Cerebellar nuclear complex (tissue), 1 donor: ENCODE results near the gene C5orf58.
"Not testable (repeated sequence)": the region's sequence is repeated elsewhere in the genome, so short reads cannot be mapped to it uniquely, and the experiment has no call there.

ENCODE experiments used
- DNase-seq, 2 experiments: peaks; one replicate each; lab custom pipeline; 2025; lab: John Stamatoyannopoulos, UW

C5orf58 gene

DNA sequence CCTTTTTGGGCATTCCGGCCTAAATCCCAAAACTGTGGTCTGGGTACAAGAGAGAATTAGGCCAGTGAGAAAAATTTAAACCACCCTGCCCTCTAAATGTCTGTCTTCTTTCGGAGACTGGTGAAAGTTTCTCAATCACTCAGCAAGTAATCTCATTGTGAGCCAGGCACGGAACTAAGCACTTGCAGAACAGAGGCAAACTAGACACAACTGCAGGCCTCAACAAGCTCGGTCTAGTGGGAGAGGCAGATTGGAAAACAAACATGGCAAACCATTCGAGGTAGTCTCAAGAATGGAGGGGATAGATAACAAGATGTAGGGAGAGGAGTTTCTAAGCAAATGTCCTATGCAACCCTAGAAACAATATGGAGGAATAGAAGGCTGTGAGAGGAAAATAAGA lies 8.9 kb upstream of the C5orf58 start:
- no peak for DNase-seq

DNA sequence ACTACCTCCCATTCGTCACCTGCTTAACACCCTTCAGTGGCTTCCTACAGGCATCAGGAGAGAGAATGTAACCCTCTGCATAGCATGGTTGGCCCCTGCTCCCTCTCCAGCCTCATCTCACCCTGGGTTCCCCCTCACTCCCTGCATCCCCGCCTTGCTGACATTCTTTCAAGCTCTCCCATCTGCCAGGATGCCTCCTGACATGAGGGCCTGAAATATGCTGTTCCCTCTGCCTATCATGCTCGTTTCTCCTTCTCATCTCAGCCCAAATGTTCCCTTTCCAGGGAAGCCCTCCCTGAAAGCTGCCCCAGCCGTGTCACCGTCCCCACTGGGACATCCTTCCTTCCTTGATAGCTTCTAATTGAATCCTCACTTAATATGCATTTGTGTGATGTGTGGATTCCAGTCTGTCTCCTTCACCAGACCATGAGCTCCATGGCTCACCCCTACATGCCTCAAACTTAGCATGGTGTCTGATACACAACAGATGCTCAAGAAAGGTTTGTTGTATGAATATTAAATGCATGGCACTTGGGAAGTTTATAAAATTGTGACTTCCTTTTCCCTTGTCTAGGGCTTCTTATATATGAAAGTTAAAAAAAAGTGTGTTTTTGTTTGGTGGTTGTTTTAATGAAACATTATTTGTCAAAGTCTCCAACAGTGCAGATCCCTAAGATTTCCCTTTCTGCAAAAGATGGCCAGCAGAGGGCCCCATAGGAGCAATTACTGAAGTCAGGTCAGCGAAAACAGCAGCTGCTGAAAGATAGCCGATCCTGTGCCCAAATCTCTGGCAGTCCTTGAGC lies 7.3 kb upstream of the C5orf58 start:
- DNase-seq: no peak

- DNase-seq: no peak
Observed at GRCh38 chr5:170226129-170226615, 6.6 kb upstream of the C5orf58 start.

- no peak for DNase-seq
Observed at GRCh38 chr5:170226661-170227060, 6.1 kb upstream of the C5orf58 start.

GRCh38 chr5:170228762-170229435 lies 3.9 kb upstream of the C5orf58 start:
- DNase-seq: no peak

- DNase-seq: no peak
Observed at GRCh38 chr5:170233358-170233892, 640 bp downstream of the C5orf58 start.

DNA sequence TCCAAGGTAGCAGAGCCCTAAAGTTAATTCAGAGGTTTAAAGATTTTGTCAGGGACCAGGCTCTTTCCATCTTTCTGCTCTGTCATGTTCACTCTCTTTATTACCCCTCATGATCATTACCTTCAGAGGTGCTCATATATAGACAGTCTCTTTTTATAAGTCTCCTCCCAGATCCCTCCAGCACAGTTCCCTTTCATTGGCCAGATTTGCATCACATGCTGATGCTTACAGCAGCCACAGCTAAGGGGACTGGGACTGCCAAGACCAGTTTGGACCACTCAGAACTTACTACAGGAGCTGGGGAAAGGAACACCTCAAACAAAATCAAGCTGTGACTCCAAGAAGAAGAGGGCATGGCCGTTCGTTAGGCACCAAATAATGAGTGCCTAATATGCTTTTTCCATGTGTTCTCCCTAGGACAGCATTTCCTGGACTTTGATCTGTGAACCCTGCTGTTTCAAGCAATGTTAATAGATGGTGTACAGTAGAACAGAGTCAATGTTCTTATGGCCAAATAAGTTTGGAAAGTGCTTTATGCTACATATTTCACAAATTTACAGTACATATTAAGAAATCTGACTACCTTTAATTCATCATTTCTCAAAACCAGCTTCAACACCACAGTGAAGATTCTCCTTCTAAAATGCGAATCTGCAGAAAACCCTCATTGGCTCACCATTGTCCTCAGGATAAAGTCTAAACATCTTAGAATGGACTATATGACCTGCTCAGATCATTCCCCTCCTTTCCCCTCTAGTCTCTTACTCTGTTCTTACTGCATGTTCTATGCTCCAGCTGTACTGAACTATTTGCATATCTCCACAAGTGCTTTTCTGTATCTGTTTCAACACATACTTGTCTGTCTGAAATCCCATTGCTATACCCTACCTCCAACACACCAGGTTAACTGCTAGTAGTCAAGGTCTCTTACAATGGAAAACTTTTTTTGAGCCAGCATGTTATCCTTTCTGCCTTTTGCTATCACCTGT lies 3.4 kb downstream of the C5orf58 start:
- DNase-seq: no peak

DNA sequence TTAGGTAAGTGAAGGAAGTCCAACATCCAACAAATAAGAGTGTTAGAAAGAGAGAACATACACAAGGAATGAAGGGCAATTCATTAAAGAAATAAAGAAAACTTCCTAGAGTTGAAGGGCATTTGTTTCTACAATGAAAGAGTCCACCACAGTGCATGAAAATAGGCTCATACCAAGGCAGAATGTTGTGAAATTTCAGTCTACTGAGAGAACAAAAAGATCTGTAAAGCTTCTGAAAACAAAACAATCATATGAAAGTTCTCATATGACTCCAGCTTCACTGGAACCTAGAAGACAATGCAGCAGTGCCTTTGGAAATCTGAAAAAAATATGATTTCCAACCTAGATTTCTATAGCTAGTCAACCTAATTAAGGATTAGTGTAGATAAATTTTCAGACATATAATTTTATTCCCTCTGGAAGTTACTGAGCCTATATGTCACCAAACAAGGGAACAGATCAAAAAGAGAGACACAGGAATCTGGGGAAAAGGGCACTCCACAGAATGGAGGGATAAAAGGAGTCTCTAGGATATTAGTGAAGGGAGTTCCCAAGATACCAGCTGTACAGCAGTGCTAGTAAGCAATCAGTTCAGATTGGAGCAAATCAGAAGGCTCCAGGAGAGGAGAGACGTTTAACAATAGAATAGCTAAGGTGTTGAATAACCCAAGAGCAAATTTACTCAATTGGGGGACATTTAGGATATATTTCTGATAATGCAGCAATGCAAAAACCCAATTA lies 5.8 kb downstream of the C5orf58 start:
- no peak for DNase-seq

GRCh38 chr5:170245436-170245835 lies 12.7 kb downstream of the C5orf58 start:
- DNase-seq: not testable (repeated sequence)

DNA sequence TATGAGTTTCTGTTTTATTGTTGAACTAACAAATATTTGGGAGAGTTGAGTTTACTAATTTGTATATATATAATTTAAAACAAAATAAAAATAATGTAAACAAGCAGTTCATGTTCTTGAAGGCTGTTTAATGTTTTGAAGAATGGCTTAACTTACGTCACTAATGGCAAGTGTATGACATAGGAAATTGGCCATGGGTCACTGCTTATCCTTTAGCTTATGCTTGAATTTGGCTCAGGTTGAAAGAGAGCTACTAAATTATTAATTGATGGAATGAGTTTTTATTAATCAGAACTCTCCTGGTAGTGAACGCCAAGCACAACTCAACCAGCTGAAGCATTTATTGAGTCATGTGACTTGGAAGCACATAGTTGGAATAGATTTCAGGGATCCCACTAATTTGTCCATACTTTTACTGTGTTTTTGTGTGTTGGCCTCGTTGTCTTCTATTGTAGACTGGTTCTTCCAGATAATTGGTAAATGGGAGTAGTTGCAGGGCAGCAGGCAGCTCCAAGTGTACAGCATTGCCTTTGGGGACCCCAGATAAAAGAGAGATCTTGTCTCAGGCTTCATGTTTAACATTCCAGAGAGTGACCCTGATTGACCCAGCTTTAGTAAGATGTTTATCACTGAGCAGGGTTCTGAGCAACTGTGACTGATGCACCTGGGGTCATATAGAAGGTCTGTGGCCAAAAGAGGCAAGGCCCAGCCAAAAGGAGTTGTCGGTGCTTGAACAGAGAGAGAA lies 13.5 kb downstream of the C5orf58 start:
- DNase-seq: no peak

DNA sequence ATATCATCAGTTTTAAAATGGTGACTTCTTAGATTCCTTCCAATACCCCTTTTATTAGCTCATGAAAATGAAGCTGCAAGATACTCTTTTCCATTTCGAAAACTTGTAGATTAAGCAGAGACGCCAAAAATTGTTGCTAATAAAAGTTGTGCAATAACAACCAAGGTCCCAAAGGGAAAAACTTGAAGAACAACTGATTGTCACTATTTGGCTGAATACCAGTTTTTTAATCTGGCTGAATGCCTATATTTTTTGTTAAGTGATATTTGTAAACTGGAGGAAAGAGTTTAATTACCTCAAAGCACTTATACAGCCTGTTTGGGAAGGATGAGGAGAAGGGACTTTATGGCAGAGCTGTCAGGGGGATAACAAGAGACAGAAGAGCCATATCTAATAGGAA lies 14.6 kb downstream of the C5orf58 start:
- DNase-seq: no peak

- DNase-seq: no peak
Observed at GRCh38 chr5:170248172-170248930, 15.6 kb downstream of the C5orf58 start.

GRCh38 chr5:170248931-170249227 lies 16.1 kb downstream of the C5orf58 start:
- DNase-seq: not testable (repeated sequence)

- DNase-seq: no peak
Observed at GRCh38 chr5:170249355-170249754, 16.6 kb downstream of the C5orf58 start.

GRCh38 chr5:170250810-170251317 lies 18.1 kb downstream of the C5orf58 start:
- DNase-seq: no peak

DNA sequence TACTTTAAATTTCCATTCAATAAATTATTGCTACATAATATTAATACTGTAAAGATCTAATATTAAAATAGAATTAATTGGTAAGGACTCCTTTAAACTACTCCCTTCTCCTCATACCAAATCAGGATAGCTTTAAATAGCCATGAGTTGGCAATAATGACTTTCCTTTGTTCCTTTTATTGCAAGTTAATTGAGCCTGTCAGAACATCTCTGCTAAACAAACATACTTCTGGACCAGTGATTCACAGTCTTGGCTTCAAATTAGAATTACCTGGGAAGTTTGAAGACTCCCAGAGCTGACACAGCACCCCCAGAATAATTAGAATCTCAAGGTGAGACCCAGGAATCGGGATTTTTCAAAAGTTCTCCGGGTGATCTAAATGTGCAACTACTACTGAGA lies 18.7 kb downstream of the C5orf58 start:
- DNase-seq: no peak

DNA sequence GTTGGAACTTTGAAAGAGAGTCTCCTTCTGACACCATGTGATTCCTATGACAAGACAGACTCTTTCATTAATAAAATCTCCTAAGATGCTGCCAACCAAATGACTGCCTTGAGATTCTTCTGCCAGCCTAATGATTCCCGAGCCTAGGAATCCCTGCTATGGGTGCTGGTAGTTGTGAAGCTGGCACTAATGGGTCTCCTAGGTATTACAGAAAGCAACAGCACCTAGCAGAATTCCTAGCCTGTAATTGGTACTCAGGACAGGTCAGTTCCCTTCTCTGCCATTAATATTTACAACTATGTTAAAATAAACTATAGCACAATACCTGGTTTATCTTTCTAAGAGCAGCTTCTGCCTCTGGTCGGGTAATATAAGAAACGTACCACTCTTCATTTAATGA lies 19.3 kb downstream of the C5orf58 start:
- DNase-seq: no peak

DNA sequence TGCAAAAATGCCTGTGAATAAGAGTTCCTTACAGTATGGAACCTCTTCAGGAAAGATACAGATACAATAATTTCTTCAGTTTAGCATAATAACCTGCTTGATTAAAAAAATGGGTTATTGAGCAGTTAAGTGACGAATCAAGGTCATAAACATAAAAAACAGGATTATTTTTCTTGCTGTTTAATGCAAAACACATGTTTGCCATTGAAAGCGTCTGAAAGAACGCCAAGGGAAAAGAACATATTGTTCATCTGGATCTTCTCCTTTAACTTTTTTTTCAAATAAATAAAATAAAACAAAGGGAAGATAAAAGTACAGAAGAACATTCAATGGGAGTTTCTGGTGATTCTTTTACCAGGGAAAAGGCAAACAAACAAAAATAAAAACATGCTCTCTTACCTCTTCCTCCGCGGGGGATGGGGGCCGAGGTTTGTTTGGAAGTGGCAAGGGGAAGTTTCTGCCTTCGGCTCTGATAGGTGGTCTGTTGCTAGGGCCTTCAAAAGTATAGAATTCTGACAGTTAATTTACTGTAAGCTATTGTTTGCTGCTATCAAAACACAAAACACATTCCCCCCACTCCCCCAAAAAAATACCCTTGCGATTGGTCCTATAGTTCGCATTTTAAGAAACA lies 20.1 kb downstream of the C5orf58 start:
- no peak for DNase-seq

DNA sequence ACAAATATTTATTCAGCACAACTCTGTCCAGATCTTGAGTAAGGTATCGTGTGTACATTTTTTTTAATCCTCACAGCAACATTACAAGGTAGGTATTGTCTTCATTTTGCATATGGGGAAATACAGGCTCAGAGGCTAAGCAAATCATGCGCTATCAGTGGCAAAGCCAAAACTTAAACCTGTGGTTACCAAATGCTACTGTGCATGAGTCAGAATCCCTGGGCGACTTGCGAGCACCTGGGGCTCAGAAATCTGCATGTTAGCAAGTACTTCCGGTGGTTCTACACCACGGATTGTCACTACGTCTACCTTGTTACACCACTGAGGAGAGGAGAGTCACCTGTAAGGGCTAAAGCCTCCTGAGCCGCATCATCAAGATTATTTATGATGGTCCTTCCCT lies 21.3 kb downstream of the C5orf58 start:
- no peak for DNase-seq
